Keratinocyte (primary cell): ENCODE results near the gene SPDYE18. TPM values are rescaled to one million over a fixed set of nuclear protein-coding genes. Genes with fewer than 3 reads are reported as not detected.
"Not testable (repeated sequence)": the region's sequence is repeated elsewhere in the genome, so short reads cannot be mapped to it uniquely, and the experiment has no call there.

Experiments used
- DNase-seq: peaks from one replicate; pipeline ENCODE4 v3.0.0-alpha.2; 2011; ENCODE audit warnings: low read depth, missing footprints, low spot score
- FAIRE-seq: peaks from 2 replicates; lab custom pipeline; 2011; peaks lifted over from hg19 to GRCh38; lab: Jason Lieb, UNC
- H2AFZ ChIP-seq: 2 replicates; pipeline ENCODE4 v1.6.0; 2012; ENCODE audit warnings: low read length, control low read depth, inconsistent platforms; ENCODE audit not compliant: control insufficient read depth
- H3K27ac ChIP-seq: 2 replicates; pipeline ENCODE4 v1.5.1; 2011; ENCODE audit warnings: low read length; ENCODE audit not compliant: control insufficient read depth, insufficient read depth
- H3K27me3 ChIP-seq: 3 replicates; pipeline ENCODE4 v1.6.0; 2011; ENCODE audit warnings: low read length; ENCODE audit not compliant: control insufficient read depth, insufficient read depth; ENCODE audit errors: extremely low read depth
- H3K36me3 ChIP-seq, 2 experiments: 2 replicates in 1 of 2; 3 replicates in 1 of 2; pipeline ENCODE4 v1.5.1; 2011; ENCODE audit warnings: low read length in 2 of 2, mild to moderate bottlenecking in 1 of 2; ENCODE audit not compliant: control insufficient read depth in 2 of 2, insufficient read depth in 2 of 2; ENCODE audit errors: extremely low read depth in 1 of 2
- H3K4me1 ChIP-seq: 3 replicates; pipeline ENCODE4 v1.5.1; 2011; ENCODE audit warnings: low read length; ENCODE audit not compliant: control insufficient read depth, insufficient read depth; ENCODE audit errors: extremely low read depth
- H3K4me2 ChIP-seq: 3 replicates; pipeline ENCODE4 v1.6.0; 2011; ENCODE audit warnings: low read depth, low read length; ENCODE audit not compliant: control insufficient read depth, insufficient read depth; ENCODE audit errors: extremely low read depth
- H3K4me3 ChIP-seq, 3 experiments: fragments of 200-600 bp in 1 of 3; sonication (generic) in 1 of 3; 2 replicates in 2 of 3; 3 replicates in 1 of 3; pipeline ENCODE4 v1.5.1; 2011 to 2016; ENCODE audit warnings: low read length in 3 of 3, mild to moderate bottlenecking in 3 of 3, control low read depth in 2 of 3, inconsistent platforms in 1 of 3, low read depth in 1 of 3, mixed read lengths in 1 of 3, mixed run types in 1 of 3, moderate library complexity in 1 of 3; ENCODE audit not compliant: control insufficient read depth in 2 of 3, insufficient read depth in 2 of 3; ENCODE audit errors: extremely low read depth in 1 of 3
- H3K79me2 ChIP-seq: 2 replicates; pipeline ENCODE4 v1.6.0; 2012; ENCODE audit warnings: low read length; ENCODE audit not compliant: control insufficient read depth, insufficient read depth
- H3K9ac ChIP-seq: 3 replicates; pipeline ENCODE4 v1.6.0; 2011; ENCODE audit warnings: low read length; ENCODE audit not compliant: control insufficient read depth, insufficient read depth; ENCODE audit errors: extremely low read depth
- H3K9me1 ChIP-seq: 3 replicates; pipeline ENCODE4 v1.6.0; 2011; ENCODE audit warnings: low read length; ENCODE audit not compliant: control insufficient read depth, insufficient read depth; ENCODE audit errors: extremely low read depth
- H3K9me3 ChIP-seq: 2 replicates; pipeline ENCODE4 v1.5.1; 2012; ENCODE audit warnings: low read depth, low read length; ENCODE audit not compliant: control insufficient read depth
- H4K20me1 ChIP-seq: 3 replicates; pipeline ENCODE4 v1.6.0; 2011; ENCODE audit warnings: low read length; ENCODE audit not compliant: control insufficient read depth, insufficient read depth; ENCODE audit errors: extremely low read depth
- dilution Hi-C: fragments of 300-500 bp; cut with MboI; formaldehyde crosslinking; loops from one replicate; pipeline ENCODE4 v1.7.0; 2020; ENCODE audit warnings: low sequenced_read_pairs; ENCODE audit not compliant: extremely low pct_ligation_motif_present
- polyA minus RNA-seq, 3 experiments: library from RNA; depleted of rRNA, polyadenylated mRNA; stranded (reverse); fragments of >200 nt; gene quantifications; 1 replicate in 1 of 3; 2 replicates in 1 of 3; 3 replicates in 1 of 3; pipeline ENCODE4 v1.2.3, GENCODE V29; 2011
- polyA plus RNA-seq, 5 experiments: library from polyadenylated mRNA; depleted of rRNA in 3 of 5; stranded (reverse) in 3 of 5; stranded (forward) in 1 of 5; unstranded in 1 of 5; fragments of >200 nt; gene quantifications; 1 replicate in 1 of 5; 2 replicates in 3 of 5; 3 replicates in 1 of 5; pipeline versions ENCODE4 v1.2.1 to v1.2.3, GENCODE V29; 2011 to 2012; ENCODE audit warnings: missing spikeins in 2 of 5, low read depth in 1 of 5, low replicate concordance in 1 of 5

SPDYE18 gene
- 0.08 TPM in 1 of 3 replicates, not detected in the others for polyA plus RNA-seq
- not detected for polyA plus RNA-seq (2011; ENCODE audit: low read depth)
- not detected in 2 replicates for polyA plus RNA-seq (2011; cell fraction: cytosol; rRNA removed)
- not detected in 2 replicates for polyA plus RNA-seq (2011; cell fraction: nucleus; rRNA removed)
- not detected in 2 replicates for polyA plus RNA-seq (2012; ENCODE audit: low replicate concordance)
- not detected in 3 replicates for polyA minus RNA-seq
- polyA minus RNA-seq (2011; cell fraction: cytosol; rRNA and poly(A)+ RNA removed) = not detected
- polyA minus RNA-seq (2011; cell fraction: nucleus; rRNA and poly(A)+ RNA removed) = not detected in 2 replicates

DNA sequence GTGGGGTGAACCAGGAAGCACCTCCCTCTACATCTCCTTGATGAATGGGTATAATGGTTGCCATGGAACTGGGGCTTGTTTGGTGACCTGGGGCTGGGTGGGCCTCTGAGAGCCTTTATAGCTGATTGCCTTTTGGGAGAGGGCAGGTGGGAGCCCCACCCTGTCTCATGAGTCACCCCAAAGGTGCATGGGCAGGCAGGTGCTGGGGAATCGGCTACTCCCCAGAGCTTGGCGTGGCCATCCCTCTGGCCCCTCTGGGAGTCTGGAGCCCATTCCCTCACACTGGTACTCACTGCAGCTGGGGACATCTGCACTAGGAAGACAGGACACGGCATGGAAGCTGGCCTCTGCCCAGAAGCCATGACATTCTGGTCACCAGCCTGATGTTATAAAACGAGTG is at the start of gene SPDYE18:
TSS of gene SPDYE18 (minus strand) at position 2 of the 400 bp plus-strand sequence. CDS start 2,046 bp downstream, outside the sequence.
- H3K27me3 ChIP-seq, H3K27ac ChIP-seq, H3K79me2 ChIP-seq, H3K9me1 ChIP-seq, H2AFZ ChIP-seq, H3K4me3 ChIP-seq, DNase-seq, H3K9ac ChIP-seq, H3K4me2 ChIP-seq, H3K36me3 ChIP-seq, FAIRE-seq, dilution Hi-C loops, H3K9me3 ChIP-seq, H3K4me1 ChIP-seq, H4K20me1 ChIP-seq: not testable (repeated sequence)

- H3K4me1 ChIP-seq, H3K4me3 ChIP-seq, H3K27me3 ChIP-seq, H2AFZ ChIP-seq, H3K36me3 ChIP-seq, H3K9me1 ChIP-seq, H3K79me2 ChIP-seq, FAIRE-seq, DNase-seq, H3K27ac ChIP-seq, dilution Hi-C loops, H4K20me1 ChIP-seq, H3K9me3 ChIP-seq, H3K4me2 ChIP-seq, H3K9ac ChIP-seq: not testable (repeated sequence)
These were observed 46.0 kb upstream of the SPDYE18 start for GRCh38 chr7:77108362-77108761.

DNA sequence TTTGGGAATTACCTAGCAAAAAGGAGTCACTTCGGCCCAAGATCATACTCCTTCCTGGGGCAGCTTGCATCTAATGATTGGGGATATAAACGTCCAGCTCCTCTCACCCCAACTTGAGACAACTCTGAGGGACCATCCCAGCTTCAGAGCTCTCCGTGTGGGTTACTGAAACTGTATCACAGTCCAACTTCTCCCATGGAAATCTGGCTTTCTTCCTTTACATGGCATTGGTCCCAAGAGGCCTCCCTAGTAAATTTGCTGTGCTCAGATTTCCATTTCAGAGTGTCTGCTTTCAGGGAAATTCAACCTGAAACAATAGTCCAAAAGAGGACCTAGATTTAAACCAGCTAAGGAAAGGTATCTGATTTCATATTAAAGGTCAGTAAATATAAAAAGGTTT is 45.3 kb upstream of the SPDYE18 start:
- H3K9ac ChIP-seq = not testable (repeated sequence)

DNA sequence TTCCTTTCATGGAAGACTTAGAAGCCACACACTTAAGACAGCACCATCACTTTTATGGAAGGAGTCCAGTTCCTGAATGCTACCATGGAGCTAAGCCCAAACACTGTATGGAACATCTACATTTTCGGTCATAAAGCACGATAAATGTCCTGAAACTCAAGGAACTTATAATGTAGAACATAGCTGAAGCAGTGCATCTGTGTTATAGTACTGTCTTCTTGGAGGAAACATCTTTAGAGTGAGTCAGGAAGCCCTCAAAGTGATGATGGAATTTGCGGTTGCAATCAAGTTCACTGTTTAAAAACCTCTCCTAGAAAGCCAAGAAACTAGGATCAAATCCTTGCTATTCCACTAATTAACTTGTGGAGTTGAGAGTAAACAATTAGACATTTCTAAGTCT is 43.5 kb upstream of the SPDYE18 start:
- H3K4me2 ChIP-seq, H3K27ac ChIP-seq, DNase-seq, FAIRE-seq, H3K79me2 ChIP-seq, H3K4me3 ChIP-seq, H3K9me1 ChIP-seq, H3K9me3 ChIP-seq, H3K27me3 ChIP-seq, H3K36me3 ChIP-seq, dilution Hi-C loops, H3K4me1 ChIP-seq, H4K20me1 ChIP-seq, H3K9ac ChIP-seq, H2AFZ ChIP-seq: not testable (repeated sequence)

More for the DNA sequence above, 45.3 kb upstream of the SPDYE18 start:
- H3K9me3 ChIP-seq, H3K9me1 ChIP-seq, H3K27ac ChIP-seq, H3K27me3 ChIP-seq, DNase-seq, H2AFZ ChIP-seq, H3K4me3 ChIP-seq, H3K36me3 ChIP-seq, H4K20me1 ChIP-seq, H3K4me2 ChIP-seq, H3K79me2 ChIP-seq, dilution Hi-C loops, H3K4me1 ChIP-seq: not testable (repeated sequence)
- peak; percentile 55 for FAIRE-seq

DNA sequence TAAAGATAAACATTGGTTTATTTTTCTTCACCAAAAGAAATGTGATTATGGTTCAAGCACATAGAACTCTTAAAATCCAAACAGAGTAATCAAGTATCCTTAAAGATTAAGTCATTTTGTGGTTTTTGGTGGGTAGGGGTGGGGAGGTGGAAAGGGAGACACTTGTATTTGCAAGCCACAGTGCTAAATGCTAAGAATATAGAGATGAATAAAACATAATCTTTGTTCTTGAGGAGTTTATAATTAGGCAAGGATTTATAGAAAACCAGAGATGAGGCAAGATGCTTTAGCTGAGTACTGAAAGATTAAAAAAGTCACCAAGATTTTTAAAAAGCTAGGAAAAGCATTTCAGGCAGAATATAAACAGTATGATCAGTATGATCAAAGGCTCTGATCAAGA is 40.3 kb upstream of the SPDYE18 start:
- FAIRE-seq, H3K36me3 ChIP-seq, H3K27me3 ChIP-seq, H3K4me2 ChIP-seq, H3K4me1 ChIP-seq, H3K9me1 ChIP-seq, dilution Hi-C loops, H2AFZ ChIP-seq, DNase-seq, H3K9ac ChIP-seq, H3K9me3 ChIP-seq, H4K20me1 ChIP-seq, H3K79me2 ChIP-seq, H3K4me3 ChIP-seq, H3K27ac ChIP-seq: not testable (repeated sequence)
